ENCODE data around the gene KDF1. TPM values are rescaled to one million over a fixed set of nuclear protein-coding genes. Genes with fewer than 3 reads are reported as not detected.

Gene KDF1
- total and polyA plus RNA-seq, 4 donors = 1.0 to 4.6 (median 1.8) TPM

GRCh38 chr1:26950602-26951001, 9.7 kb downstream of the KDF1 start:
- WGBS = 76% methylated on average over 8 of the region's 8 CpGs
- no peak for DNase-seq (ENCODE audit: low spot score)
- H3K9me3 ChIP-seq (ENCODE audit: control insufficient read depth in 4 of 4, low read length in 3 of 4) = no peaks in the 10 kb centered on the region
- no peaks in the 10 kb centered on the region for H3K27me3 ChIP-seq (ENCODE audit: control insufficient read depth in 4 of 4, insufficient read depth in 4 of 4, low read length in 3 of 4)
- H3K4me1 ChIP-seq (ENCODE audit: control insufficient read depth in 4 of 4, insufficient read depth in 4 of 4, low read length in 3 of 4) = peaks cover 14 to 39% (median 35%) of the 10 kb centered on the region in 4 donors
- no peak overlapping the region for H3K4me3 ChIP-seq (ENCODE audit: low read depth in 1 of 3, low read length in 3 of 3)
- peaks cover 0 to 1% (median 0%) of the 10 kb centered on the region in 4 donors for H3K36me3 ChIP-seq (ENCODE audit: control insufficient read depth in 4 of 4, insufficient read depth in 3 of 4, low read depth in 1 of 4, low read length in 3 of 4)
- no peak overlapping the region for H3K27ac ChIP-seq (ENCODE audit: low read depth in 1 of 2, low read length in 2 of 2)
- no peak overlapping the region for H3K9ac ChIP-seq (ENCODE audit: low read depth in 1 of 2, low read length in 2 of 2)
- TF ChIP-seq HNF4G (IDR thresholded peaks at IDR 0.05) (no peak), SP1 (IDR thresholded peaks at IDR 0.05) (no peak), HNF4A (conservative IDR thresholded peaks at IDR 0.05) (no peak), RXRA (IDR thresholded peaks at IDR 0.05) (no peak), FOXA1 (IDR thresholded peaks at IDR 0.05) (no peak), MAX (IDR thresholded peaks at IDR 0.05) (no peak), YY1 (IDR thresholded peaks at IDR 0.05) (no peak), EGR1 (IDR thresholded peaks at IDR 0.05; ENCODE audit: low read depth in 2 of 2) (no peak), GABPA (IDR thresholded peaks at IDR 0.05 in 1 of 2, conservative IDR thresholded peaks at IDR 0.05 in 1 of 2) (no peak), RAD21 (IDR thresholded peaks at IDR 0.05) (no peak), JUND (IDR thresholded peaks at IDR 0.05) (no peak), TAF1 (conservative IDR thresholded peaks at IDR 0.05) (no peak), FOXA2 (IDR thresholded peaks at IDR 0.05) (no peak)

DNA sequence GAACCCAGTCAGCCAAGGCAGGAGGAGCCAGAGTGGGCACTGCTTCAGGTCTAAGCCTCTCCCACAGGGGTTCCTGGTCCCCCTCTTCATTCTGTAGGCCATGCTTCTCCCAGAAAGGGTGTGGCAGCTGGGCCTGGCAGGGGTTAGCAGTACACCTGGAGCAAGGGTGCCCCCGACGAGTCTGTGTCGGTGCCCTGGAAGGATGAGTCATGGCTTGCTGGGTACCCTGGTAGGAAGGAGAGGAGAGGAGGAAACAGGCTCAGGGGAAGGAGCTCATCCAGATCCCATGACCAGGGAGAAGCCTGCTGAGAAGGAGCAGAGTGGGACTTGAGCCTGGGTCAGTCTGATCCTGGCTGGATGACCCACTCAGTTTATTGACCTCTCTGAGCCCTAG, 10.3 kb downstream of the KDF1 start:
- H3K27ac ChIP-seq (ENCODE audit: low read depth in 1 of 2, low read length in 2 of 2) = no peak overlapping the region

More for the DNA sequence above, 10.3 kb downstream of the KDF1 start:
- no peaks in the 10 kb centered on the region for H3K9me3 ChIP-seq (ENCODE audit: control insufficient read depth in 4 of 4, low read length in 3 of 4)
- H3K36me3 ChIP-seq (ENCODE audit: control insufficient read depth in 4 of 4, insufficient read depth in 3 of 4, low read depth in 1 of 4, low read length in 3 of 4) = peaks cover 0 to 1% (median 0%) of the 10 kb centered on the region in 4 donors
- no peak overlapping the region for H3K9ac ChIP-seq (ENCODE audit: low read depth in 1 of 2, low read length in 2 of 2)
- no peak for DNase-seq (ENCODE audit: low spot score)
- no peak overlapping the region for H3K4me3 ChIP-seq (ENCODE audit: low read depth in 1 of 3, low read length in 3 of 3)
- peaks cover 18 to 46% (median 42%) of the 10 kb centered on the region in 4 donors for H3K4me1 ChIP-seq (ENCODE audit: control insufficient read depth in 4 of 4, insufficient read depth in 4 of 4, low read length in 3 of 4)
- H3K27me3 ChIP-seq (ENCODE audit: control insufficient read depth in 4 of 4, insufficient read depth in 4 of 4, low read length in 3 of 4) = no peaks in the 10 kb centered on the region
- TF ChIP-seq FOXA2 (IDR thresholded peaks at IDR 0.05) = no peak
- TF ChIP-seq SP1 (IDR thresholded peaks at IDR 0.05) = no peak
- TF ChIP-seq HNF4A (conservative IDR thresholded peaks at IDR 0.05) = no peak
- TF ChIP-seq EGR1 (IDR thresholded peaks at IDR 0.05; ENCODE audit: low read depth in 2 of 2) = no peak
- TF ChIP-seq, protein P1, sequence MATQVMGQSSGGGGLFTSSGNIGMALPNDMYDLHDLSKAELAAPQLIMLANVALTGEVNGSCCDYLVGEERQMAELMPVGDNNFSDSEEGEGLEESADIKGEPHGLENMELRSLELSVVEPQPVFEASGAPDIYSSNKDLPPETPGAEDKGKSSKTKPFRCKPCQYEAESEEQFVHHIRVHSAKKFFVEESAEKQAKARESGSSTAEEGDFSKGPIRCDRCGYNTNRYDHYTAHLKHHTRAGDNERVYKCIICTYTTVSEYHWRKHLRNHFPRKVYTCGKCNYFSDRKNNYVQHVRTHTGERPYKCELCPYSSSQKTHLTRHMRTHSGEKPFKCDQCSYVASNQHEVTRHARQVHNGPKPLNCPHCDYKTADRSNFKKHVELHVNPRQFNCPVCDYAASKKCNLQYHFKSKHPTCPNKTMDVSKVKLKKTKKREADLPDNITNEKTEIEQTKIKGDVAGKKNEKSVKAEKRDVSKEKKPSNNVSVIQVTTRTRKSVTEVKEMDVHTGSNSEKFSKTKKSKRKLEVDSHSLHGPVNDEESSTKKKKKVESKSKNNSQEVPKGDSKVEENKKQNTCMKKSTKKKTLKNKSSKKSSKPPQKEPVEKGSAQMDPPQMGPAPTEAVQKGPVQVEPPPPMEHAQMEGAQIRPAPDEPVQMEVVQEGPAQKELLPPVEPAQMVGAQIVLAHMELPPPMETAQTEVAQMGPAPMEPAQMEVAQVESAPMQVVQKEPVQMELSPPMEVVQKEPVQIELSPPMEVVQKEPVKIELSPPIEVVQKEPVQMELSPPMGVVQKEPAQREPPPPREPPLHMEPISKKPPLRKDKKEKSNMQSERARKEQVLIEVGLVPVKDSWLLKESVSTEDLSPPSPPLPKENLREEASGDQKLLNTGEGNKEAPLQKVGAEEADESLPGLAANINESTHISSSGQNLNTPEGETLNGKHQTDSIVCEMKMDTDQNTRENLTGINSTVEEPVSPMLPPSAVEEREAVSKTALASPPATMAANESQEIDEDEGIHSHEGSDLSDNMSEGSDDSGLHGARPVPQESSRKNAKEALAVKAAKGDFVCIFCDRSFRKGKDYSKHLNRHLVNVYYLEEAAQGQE (IDR thresholded peaks at IDR 0.05) = no peak
- TF ChIP-seq HNF4G (IDR thresholded peaks at IDR 0.05) = no peak
- no peak for TF ChIP-seq MAX (IDR thresholded peaks at IDR 0.05)
- TF ChIP-seq NR2F2 (IDR thresholded peaks at IDR 0.05) = no peak
- TF ChIP-seq ZBTB33 (IDR thresholded peaks at IDR 0.05) = no peak
- TF ChIP-seq RXRA (IDR thresholded peaks at IDR 0.05) = no peak
- TF ChIP-seq JUND (IDR thresholded peaks at IDR 0.05) = no peak
- 83% methylated on average over 3 of the region's 3 CpGs for WGBS
